H1 (cell line): Measurements from ENCODE around the gene DCN.

ENCODE experiments used
- BRCA1 ChIP-seq: IDR thresholded peaks from 2 replicates; pipeline ENCODE4 v1.6.1; 2012; ENCODE audit warnings: low read depth, low read length, improper control_type of control experiment
- FOSL1 ChIP-seq: IDR thresholded peaks from 2 replicates; pipeline ENCODE4 v1.6.1; 2011; ENCODE audit warnings: mild to moderate bottlenecking, low read depth, low read length, moderate library complexity; ENCODE audit not compliant: insufficient read depth
- JUN ChIP-seq: IDR thresholded peaks from 2 replicates; pipeline ENCODE4 v1.6.1; 2011; ENCODE audit warnings: low read depth, mild to moderate bottlenecking, improper control_type of control experiment, low read length
- MAFK ChIP-seq: IDR thresholded peaks from 2 replicates; pipeline ENCODE4 v1.6.1; 2012; ENCODE audit warnings: low read depth, mild to moderate bottlenecking, improper control_type of control experiment, low read length
- NRF1 ChIP-seq: IDR thresholded peaks from 2 replicates; pipeline ENCODE4 v1.6.1; 2011; ENCODE audit warnings: mild to moderate bottlenecking, low read depth, low read length, improper control_type of control experiment
- POLR2A ChIP-seq, 2 experiments: IDR thresholded peaks; 1 replicate in 1 of 2; 2 replicates in 1 of 2; pipeline ENCODE4 v1.6.1; 2011; ENCODE audit warnings: low read depth in 2 of 2, low read length in 2 of 2, mild to moderate bottlenecking in 2 of 2; ENCODE audit errors: control extremely low read depth in 1 of 2
- POLR2AphosphoS5 ChIP-seq: IDR thresholded peaks from 2 replicates; pipeline ENCODE4 v1.6.1; 2011; ENCODE audit warnings: low read depth, low read length
- SIN3A ChIP-seq, 2 experiments: IDR thresholded peaks in 1 of 2; conservative IDR thresholded peaks in 1 of 2; 2 replicates each; pipeline ENCODE4 v1.6.1; 2011 to 2012; ENCODE audit warnings: low read length in 2 of 2, improper control_type of control experiment in 1 of 2, low read depth in 1 of 2, mild to moderate bottlenecking in 1 of 2
- SP1 ChIP-seq: IDR thresholded peaks from 2 replicates; pipeline ENCODE4 v1.6.1; 2011; ENCODE audit warnings: low read depth, low read length
- SUZ12 ChIP-seq: fragments of 200-600 bp; sonication (generic); IDR thresholded peaks from 2 replicates; pipeline ENCODE4 v1.6.1; 2012; ENCODE audit warnings: mild to moderate bottlenecking, inconsistent platforms, low read length, moderate library complexity, mixed read lengths
- TAF1 ChIP-seq: IDR thresholded peaks from 2 replicates; pipeline ENCODE4 v1.6.1; 2011; ENCODE audit warnings: mild to moderate bottlenecking, low read depth, low read length
- YY1 ChIP-seq: IDR thresholded peaks from 2 replicates; pipeline ENCODE4 v1.6.1; 2011; ENCODE audit warnings: low read depth, mild to moderate bottlenecking, low read length
- TF ChIP-seq, protein P1 (sequence below), 3 experiments: IDR thresholded peaks; 1 replicate in 2 of 3; 2 replicates in 1 of 3; pipeline versions ENCODE4 v1.5.1 to v1.6.1; 2011; ENCODE audit warnings: low read length in 3 of 3, mild to moderate bottlenecking in 3 of 3, inconsistent platforms in 2 of 3, low read depth in 1 of 3, moderate library complexity in 1 of 3; ENCODE audit not compliant: insufficient read depth in 1 of 3; ENCODE audit errors: control extremely low read depth in 1 of 3

DNA sequence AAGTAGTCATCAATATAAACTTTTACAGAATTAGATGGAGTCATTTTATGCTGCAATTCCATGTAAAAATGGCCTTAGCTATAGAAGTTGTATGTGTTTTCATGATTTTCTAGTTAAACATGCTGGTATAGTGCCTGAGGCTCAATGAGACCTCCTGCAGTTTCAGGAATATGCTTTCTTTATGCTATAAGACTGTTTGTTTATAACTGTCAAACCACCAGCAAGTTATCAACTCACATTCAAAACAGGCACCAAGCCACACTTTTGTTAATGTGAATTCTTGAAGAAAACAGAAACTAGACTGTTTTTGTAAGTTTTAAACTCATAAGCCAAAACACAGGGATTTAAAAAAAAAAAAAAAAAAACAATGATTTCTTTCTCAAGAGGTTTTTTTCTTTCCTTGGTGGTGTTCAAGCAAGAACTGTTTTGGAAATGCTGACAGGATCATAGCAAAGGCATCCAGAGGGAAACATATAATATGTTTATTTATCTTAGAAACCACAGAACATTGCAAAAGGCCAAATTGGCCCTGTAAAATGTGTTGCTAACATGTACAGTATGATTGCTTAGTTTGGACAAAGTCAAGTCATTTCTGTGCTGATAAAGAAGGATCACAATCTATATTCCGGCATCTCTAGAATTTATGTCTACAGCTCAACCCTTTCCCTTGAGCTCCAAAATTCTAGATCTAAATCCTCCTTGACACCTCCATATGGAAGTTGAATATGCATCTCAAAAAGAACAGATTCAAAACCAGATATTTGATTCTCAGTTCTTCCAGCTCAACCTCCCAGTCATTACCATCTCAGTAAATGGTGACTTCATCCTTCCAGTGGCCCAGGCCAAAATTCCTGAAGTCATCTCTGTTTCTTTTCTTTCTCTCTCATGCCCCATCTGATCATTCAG lies 42.3 kb downstream of the DCN start:
- TF ChIP-seq, protein P1, sequence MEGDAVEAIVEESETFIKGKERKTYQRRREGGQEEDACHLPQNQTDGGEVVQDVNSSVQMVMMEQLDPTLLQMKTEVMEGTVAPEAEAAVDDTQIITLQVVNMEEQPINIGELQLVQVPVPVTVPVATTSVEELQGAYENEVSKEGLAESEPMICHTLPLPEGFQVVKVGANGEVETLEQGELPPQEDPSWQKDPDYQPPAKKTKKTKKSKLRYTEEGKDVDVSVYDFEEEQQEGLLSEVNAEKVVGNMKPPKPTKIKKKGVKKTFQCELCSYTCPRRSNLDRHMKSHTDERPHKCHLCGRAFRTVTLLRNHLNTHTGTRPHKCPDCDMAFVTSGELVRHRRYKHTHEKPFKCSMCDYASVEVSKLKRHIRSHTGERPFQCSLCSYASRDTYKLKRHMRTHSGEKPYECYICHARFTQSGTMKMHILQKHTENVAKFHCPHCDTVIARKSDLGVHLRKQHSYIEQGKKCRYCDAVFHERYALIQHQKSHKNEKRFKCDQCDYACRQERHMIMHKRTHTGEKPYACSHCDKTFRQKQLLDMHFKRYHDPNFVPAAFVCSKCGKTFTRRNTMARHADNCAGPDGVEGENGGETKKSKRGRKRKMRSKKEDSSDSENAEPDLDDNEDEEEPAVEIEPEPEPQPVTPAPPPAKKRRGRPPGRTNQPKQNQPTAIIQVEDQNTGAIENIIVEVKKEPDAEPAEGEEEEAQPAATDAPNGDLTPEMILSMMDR (IDR thresholded peaks at IDR 0.05; ENCODE audit: control extremely low read depth in 1 of 3, insufficient read depth in 1 of 3, low read depth in 1 of 3, low read length in 3 of 3), result no peak
- TF ChIP-seq SP1, result no peak
- TF ChIP-seq POLR2A (IDR thresholded peaks at IDR 0.05; ENCODE audit: control extremely low read depth in 1 of 2, low read depth in 2 of 2, low read length in 2 of 2), result no peak
- no peak for TF ChIP-seq NRF1
- no peak for TF ChIP-seq JUN
- no peak for TF ChIP-seq YY1
- TF ChIP-seq SIN3A (conservative IDR thresholded peaks at IDR 0.05 in 1 of 2, IDR thresholded peaks at IDR 0.05 in 1 of 2; ENCODE audit: low read depth in 1 of 2, low read length in 2 of 2), result no peak
- TF ChIP-seq SUZ12, result no peak
- TF ChIP-seq POLR2AphosphoS5, result no peak
- TF ChIP-seq MAFK, result no peak
- no peak for TF ChIP-seq FOSL1
- no peak for TF ChIP-seq BRCA1
- no peak for TF ChIP-seq TAF1
